GM13976 (cell line): ENCODE results near the gene DDX27.

Source experiments
- DNase-seq: peaks from one replicate; pipeline ENCODE4 v3.0.0; 2012; ENCODE audit warnings: low spot score
- CTCF ChIP-seq: IDR thresholded peaks from 2 replicates; pipeline ENCODE4 v1.5.1; 2012; ENCODE audit warnings: borderline replicate concordance, mild to moderate bottlenecking; ENCODE audit not compliant: insufficient read depth; ENCODE audit errors: extremely low read depth, missing control alignments, control extremely low read depth
- in situ Hi-C: fragments of 300-500 bp; cut with MboI; formaldehyde crosslinking; loops from one replicate; pipeline ENCODE4 v1.12.0; 2022; ENCODE audit warnings: low sequenced_read_pairs, mixed read lengths, inconsistent platforms; ENCODE audit not compliant: unreplicated experiment

The DDX27 gene

DNA sequence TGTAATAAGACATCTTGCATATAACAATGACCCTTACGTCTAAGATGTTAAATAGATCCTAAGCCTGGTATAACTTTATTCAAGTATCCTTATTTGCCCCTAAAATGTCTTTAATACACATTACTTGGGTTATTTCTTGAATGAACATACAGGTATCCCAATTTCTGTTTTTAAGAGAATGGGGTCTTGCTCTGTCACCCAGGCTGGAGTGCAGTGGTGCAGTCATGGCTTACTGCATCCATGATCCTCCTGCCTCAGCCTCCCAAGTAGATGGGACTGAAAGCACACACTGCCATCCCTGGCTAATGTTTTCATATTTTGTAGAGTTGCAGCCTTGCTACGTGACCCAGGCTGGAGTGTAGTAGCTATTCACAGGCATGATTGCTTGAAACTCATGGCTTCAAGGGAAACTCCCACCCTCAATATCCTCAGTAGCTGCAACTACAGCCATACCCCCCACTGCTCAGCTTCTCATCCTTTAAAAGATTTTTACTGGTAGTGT is 69.1 kb downstream of the DDX27 start:
- no peak for DNase-seq
- no peak for TF ChIP-seq CTCF
- in situ Hi-C loops = no loop called here

- TF ChIP-seq CTCF = no peak
- in situ Hi-C loops = no loop called here
- DNase-seq = no peak
Observed at GRCh38 chr20:49288784-49289696, 69.8 kb downstream of the DDX27 start.

GRCh38 chr20:49290608-49291191 is 71.5 kb downstream of the DDX27 start:
- DNase-seq = no peak
- TF ChIP-seq CTCF = no peak
- in situ Hi-C loops = no loop called here

- TF ChIP-seq CTCF = no peak
- in situ Hi-C loops = no loop called here
- DNase-seq = no peak
Observed at GRCh38 chr20:49291200-49291599, 72.0 kb downstream of the DDX27 start.

DNA sequence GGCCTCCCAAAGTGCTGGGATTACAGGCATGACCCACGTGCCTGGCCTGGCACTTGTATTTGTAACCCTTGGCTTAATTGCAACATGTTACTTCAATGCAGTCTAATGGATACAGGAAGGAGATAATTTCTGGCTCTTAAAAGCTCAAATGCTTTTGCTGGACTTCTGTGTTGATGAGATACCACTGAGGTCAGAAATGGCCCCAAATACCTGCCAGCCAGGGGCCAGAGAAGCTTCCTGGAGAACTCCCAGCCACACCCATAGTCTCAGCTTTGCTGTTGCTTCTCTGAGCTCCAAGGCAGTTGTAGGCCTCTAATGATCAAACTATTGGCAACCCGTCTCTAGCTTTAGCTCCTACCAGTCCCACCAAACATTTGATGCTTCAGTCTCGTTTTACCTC is 72.8 kb downstream of the DDX27 start:
- TF ChIP-seq CTCF = no peak
- in situ Hi-C loops = no loop called here
- no peak for DNase-seq

- in situ Hi-C loops = no loop called here
- no peak for DNase-seq
- TF ChIP-seq CTCF = no peak
Observed at GRCh38 chr20:49293122-49293521, 73.9 kb downstream of the DDX27 start.
